ENCODE results near the gene KRTAP10-9. TPM values are rescaled to one million over a fixed set of nuclear protein-coding genes. Genes with fewer than 3 reads are reported as not detected.

Gene KRTAP10-9
- total and polyA plus RNA-seq, 10 donors, result not detected

DNA sequence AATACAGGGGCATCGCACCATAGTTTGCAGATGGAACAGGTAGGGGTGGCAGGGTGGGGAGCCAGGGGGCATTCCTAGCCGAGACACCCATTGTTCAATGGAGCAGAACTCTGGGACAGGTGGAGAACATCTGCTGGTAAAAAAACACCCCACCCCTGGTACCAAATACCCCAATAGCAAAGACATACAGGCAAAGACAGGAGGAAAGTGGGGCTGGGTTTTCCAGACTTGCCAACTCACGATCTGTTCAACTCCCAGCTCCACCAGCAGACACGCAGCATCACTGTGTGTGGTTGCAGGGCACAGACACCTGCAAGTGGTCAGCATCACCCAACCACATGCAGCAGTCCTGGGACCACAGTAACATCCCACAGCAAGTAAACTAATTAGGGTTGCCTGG lies 15.3 kb upstream of the KRTAP10-9 start:
- Histone ChIP-seq H3K4me3 (no peak overlapping the region), H3K27me3 (replicated peaks in 1 of 7) (peaks cover 0 to 40% (median 0%) of the 10 kb centered on the region in 7 donors), H3K27ac (no peak overlapping the region), H3K9me3 (peaks cover 0 to 41% (median 34%) of the 10 kb centered on the region in 8 donors), H3K4me1 (no peaks in the 10 kb centered on the region), H3K36me3 (no peaks in the 10 kb centered on the region)
- 80 to 95% (median 85%) methylated on average over 4 of the region's 4 CpGs for WGBS, 5 donors
- TF ChIP-seq POLR2A (IDR thresholded peaks at IDR 0.05), result no peak
- TF ChIP-seq, protein P1, sequence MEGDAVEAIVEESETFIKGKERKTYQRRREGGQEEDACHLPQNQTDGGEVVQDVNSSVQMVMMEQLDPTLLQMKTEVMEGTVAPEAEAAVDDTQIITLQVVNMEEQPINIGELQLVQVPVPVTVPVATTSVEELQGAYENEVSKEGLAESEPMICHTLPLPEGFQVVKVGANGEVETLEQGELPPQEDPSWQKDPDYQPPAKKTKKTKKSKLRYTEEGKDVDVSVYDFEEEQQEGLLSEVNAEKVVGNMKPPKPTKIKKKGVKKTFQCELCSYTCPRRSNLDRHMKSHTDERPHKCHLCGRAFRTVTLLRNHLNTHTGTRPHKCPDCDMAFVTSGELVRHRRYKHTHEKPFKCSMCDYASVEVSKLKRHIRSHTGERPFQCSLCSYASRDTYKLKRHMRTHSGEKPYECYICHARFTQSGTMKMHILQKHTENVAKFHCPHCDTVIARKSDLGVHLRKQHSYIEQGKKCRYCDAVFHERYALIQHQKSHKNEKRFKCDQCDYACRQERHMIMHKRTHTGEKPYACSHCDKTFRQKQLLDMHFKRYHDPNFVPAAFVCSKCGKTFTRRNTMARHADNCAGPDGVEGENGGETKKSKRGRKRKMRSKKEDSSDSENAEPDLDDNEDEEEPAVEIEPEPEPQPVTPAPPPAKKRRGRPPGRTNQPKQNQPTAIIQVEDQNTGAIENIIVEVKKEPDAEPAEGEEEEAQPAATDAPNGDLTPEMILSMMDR (IDR thresholded peaks at IDR 0.05 in 8 of 11, conservative IDR thresholded peaks at IDR 0.05 in 3 of 11), result no peak
- no peak for TF ChIP-seq POLR2AphosphoS5 (IDR thresholded peaks at IDR 0.05)
- intact Hi-C loops (cut with DNase I; ENCODE audit: low total_unique reads), result no loop called here
- DNase-seq, result no peak

DNA sequence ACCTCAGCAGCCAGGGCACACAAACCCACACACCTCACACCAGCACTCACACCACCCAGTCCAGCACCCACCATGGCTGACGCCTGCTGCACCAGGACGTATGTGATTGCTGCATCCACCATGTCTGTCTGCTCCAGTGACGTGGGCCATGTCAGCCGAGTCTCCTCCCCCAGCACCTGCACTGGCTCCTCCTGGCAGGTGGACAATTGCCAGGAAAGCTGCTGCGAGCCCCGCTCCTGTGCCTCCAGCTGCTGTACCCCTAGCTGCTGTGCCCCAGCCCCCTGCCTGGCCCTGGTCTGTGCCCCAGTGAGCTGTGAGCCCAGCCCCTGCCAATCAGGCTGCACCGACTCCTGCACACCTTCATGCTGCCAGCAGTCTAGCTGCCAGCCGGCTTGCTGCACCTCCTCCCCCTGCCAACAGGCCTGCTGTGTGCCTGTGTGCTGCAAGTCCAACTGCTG lies 14.8 kb upstream of the KRTAP10-9 start, which contains the start of gene KRTAP10-8:
TSS of gene KRTAP10-8 (plus strand) at position 51 of the 458 bp plus-strand sequence. CDS start at position 73, 22 bp downstream.
- H3K4me3 ChIP-seq, result no peak within 1 kb of the TSS
- no peak within 1 kb of the TSS for H3K27ac ChIP-seq
- WGBS, 5 donors, result 81 to 94% (median 90%) methylated on average over 6 to 8 of the region's 8 CpGs
- no peaks in the 10 kb centered on the region for H3K4me1 ChIP-seq
- TF ChIP-seq POLR2A (IDR thresholded peaks at IDR 0.05) (no peak), POLR2AphosphoS5 (IDR thresholded peaks at IDR 0.05) (no peak)
- TF ChIP-seq, protein P1 (IDR thresholded peaks at IDR 0.05 in 8 of 11, conservative IDR thresholded peaks at IDR 0.05 in 3 of 11), result no peak
- peaks cover 0 to 41% (median 0%) of the 10 kb centered on the region in 7 donors for H3K27me3 ChIP-seq (replicated peaks in 1 of 7)
- intact Hi-C loops (cut with DNase I; ENCODE audit: low total_unique reads), result no loop called here
- H3K9me3 ChIP-seq, result peaks cover 0 to 40% (median 34%) of the 10 kb centered on the region in 8 donors
- H3K36me3 ChIP-seq, result no peaks in the 10 kb centered on the region
- no peak for DNase-seq

DNA sequence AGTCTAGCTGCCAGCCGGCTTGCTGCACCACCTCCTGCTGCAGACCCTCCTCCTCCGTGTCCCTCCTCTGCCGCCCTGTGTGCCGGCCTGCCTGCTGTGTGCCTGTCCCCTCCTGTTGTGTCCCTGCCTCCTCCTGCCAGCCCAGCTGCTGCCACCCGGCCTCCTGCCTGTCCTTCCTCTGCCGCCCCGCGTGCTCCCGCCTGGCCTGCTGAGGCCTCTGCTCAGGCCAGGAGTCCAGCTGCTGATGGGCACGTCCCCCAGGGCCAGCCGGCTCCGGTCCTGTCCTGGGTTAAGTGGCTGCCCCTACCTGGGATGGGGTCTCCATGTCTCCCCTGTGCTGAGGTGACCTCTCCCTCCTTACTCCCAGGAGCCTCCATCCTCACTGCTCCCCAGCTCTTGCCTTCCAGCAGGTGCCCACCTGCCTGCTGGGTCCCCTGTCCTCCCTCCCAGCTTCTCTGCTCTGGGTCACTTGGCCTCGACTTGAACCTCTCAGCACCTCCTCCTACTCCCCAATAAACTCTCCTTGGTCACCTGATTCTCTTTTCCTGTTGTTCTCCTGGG lies 14.1 kb upstream of the KRTAP10-9 start:
- Histone ChIP-seq H3K36me3 (no peaks in the 10 kb centered on the region), H3K9me3 (peaks cover 0 to 40% (median 34%) of the 10 kb centered on the region in 8 donors), H3K27ac (no peak overlapping the region), H3K4me3 (no peak overlapping the region), H3K27me3 (replicated peaks in 1 of 7) (peaks cover 0 to 41% (median 0%) of the 10 kb centered on the region in 7 donors), H3K4me1 (no peaks in the 10 kb centered on the region)
- no peak for DNase-seq
- TF ChIP-seq POLR2AphosphoS5 (IDR thresholded peaks at IDR 0.05), result no peak
- TF ChIP-seq, protein P1 (IDR thresholded peaks at IDR 0.05 in 8 of 11, conservative IDR thresholded peaks at IDR 0.05 in 3 of 11), result no peak
- no peak for TF ChIP-seq POLR2A (IDR thresholded peaks at IDR 0.05)
- intact Hi-C loops (cut with DNase I; ENCODE audit: low total_unique reads), result no loop called here
- WGBS, 5 donors, result 81 to 87% (median 86%) methylated on average over 13 of the region's 13 CpGs

DNA sequence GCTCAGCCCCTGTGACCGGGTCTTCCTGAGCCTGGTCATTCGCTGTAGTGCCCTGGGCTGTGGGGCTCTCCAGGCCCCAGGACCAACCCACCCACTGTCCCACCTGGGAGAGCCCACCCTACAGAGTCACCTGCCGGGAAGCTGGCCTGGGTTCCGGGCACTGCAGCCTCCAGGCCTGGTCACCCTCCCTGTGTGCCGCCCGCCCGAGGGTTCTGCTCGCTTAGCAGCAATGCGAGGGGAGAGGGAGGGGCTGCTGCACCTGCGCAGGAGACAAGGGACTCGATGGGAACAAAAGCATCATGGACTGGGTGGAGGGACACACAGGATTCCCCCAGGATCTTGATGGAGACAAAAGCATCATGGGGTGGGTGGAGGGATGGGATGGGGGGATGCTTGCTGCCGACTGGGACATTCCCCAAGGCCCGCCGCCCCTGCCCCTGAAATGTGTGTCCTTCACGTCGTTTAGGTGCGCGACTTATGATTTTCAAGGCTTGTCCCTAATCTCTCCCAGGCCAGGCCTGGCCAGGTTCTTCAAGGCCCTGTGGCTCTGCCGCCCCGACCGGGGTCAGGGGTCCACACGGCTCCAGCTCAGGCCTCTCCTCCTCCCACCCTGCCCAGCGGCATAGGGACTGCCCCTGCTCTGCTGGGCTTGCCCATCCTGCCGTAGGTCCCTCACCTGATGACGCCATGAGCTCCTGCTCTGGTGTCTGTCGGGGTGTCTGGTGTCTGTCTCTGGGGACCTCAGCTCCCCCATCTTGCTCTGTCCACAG lies 13.3 kb upstream of the KRTAP10-9 start:
- no peak for DNase-seq
- TF ChIP-seq POLR2AphosphoS5 (IDR thresholded peaks at IDR 0.05) (no peak), POLR2A (IDR thresholded peaks at IDR 0.05) (no peak)
- TF ChIP-seq, protein P1 (IDR thresholded peaks at IDR 0.05 in 8 of 11, conservative IDR thresholded peaks at IDR 0.05 in 3 of 11), result no peak
- H3K36me3 ChIP-seq, result no peaks in the 10 kb centered on the region
- WGBS, 5 donors, result 90 to 92% (median 91%) methylated on average over 24 to 26 of the region's 26 CpGs
- H3K4me3 ChIP-seq, result no peak overlapping the region
- peaks cover 0 to 37% (median 34%) of the 10 kb centered on the region in 8 donors for H3K9me3 ChIP-seq
- peaks cover 0 to 7% (median under 1%) of the 10 kb centered on the region in 6 donors for H3K4me1 ChIP-seq
- intact Hi-C loops (cut with DNase I; ENCODE audit: low total_unique reads), result no loop called here
- no peak overlapping the region for H3K27ac ChIP-seq
- H3K27me3 ChIP-seq (replicated peaks in 1 of 7), result peaks cover 0 to 41% (median 0%) of the 10 kb centered on the region in 7 donors
